DMS 273 treated with DMSO at 0.1 percent for 48 hours (cell line): Measurements from ENCODE around the gene TUBB1.
"Not testable (repeated sequence)": the region's sequence is repeated elsewhere in the genome, so short reads cannot be mapped to it uniquely, and the experiment has no call there.

ENCODE experiments used
- DNase-seq: peaks from one replicate; lab custom pipeline; 2025; lab: John Stamatoyannopoulos, UW

The TUBB1 gene

DNA sequence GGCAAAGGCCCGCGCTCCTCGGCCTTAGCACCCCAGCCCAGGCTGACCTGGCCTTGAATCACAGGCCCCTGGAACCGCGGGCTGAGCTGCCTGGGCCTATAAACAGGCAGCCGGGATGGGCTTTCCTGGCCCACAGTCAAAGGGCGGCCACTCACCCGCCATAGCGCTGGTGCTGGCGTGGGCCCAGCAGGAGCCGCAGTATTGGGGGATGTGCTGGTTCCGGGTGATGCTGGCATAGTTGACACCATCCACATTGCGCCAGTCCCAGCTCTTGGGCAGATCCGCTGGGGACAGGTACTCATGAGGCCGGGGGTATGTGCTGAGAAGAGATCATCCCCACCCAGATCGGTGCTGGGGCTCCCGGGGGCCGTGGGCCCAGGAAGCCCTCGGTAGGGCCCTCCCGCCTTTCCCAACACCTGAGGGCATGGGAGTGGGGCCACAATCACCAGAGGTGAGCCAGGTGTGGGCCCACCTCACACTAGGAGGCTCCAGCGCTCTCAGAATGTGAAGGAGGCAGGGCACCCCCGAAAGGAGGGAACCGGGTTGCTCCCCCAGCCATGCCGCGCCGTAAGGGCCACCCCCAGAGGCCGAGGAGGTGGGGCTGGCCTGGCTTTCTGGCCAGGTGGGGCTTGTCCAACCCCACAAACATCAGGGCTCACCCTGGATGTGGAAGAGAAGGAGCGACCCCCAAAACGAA, 12.9 kb upstream of the TUBB1 start:
- no peak for DNase-seq

DNA sequence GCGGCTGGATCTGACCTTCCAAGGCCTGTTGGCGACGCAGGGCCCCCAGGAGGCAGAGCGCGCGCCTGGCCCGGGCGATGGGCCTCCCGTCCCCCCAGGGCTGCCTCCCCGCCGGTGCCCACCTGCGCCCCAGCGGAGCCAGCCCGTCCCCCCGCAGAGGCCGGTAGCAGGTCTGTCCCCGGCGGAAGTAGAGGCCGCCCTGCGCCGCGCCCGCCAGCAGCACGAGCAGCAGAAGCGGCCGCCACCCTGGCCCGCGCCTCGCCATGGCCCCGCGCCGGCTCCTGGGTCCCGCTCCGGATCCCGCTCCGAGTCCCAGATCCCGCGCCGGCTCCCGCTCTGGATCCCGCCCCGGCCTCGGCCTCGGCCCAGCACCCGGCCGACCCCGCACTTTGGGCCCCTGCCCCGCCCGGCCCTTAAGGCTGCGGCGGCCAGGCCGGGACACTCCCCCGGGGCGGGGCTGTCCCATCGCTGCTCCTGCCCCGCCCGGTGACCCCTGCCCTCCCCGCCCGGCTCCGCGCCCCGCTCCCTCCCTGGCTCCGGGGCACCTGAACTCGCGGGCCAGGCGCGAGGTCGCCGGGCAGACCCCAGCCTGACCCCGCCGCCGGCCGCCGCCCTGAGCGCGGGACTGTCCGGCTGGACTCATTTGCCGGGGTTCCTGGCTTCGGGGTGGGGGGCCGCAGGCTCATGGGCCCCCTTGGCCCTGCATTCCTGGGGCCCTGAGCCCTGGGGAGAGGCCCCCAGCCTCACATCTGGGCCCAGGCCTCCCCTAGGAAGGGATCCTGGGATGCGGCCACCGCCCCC, 12.2 kb upstream of the TUBB1 start, which contains the start of gene CTSZ:
CTSZ (minus strand) TSS at position 391 of the 801 bp plus-strand sequence; CDS start at position 265, 126 bp downstream.
- DNase-seq: no peak

DNA sequence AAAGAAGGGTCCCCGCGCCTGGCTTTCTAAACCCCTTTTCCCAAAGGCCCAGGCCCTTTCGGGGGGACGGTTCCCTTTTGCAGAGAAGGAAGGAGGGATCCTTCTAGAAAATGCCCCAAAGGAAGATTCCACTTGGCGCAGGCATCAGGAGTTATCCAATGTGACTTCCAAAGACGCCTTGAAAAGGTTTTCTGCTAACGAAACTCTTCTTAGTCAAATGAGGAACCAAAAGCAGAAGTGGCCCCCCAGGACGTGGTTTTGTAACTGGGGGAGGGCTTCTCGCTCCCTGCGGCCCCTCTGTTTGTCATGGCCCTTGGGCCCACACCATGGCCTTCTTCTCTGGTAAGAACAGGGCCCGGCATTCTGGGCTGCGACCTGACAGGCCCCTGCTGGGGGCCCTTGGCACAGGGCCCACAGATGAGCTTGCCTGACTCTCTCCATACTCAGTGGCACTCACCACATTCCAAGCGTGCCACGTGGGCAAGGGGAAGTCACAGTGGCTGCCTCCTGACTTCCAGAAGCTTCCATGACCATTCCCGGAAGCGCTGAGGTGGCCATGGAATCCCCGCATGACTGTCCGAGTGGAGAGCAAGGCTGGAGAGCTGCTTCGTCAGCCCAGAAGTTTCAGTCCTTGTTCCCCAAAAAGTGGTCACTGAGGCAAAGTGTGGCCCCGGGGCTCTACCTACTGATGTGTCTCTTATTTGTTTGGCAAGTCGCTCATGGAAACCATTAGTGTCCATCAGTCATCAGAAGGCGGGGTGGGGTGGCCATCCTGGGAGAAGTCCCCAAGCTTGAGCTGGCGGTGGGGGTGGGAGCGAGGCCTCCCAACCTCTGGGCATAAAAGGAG, 11.3 kb upstream of the TUBB1 start:
- DNase-seq: no peak

DNA sequence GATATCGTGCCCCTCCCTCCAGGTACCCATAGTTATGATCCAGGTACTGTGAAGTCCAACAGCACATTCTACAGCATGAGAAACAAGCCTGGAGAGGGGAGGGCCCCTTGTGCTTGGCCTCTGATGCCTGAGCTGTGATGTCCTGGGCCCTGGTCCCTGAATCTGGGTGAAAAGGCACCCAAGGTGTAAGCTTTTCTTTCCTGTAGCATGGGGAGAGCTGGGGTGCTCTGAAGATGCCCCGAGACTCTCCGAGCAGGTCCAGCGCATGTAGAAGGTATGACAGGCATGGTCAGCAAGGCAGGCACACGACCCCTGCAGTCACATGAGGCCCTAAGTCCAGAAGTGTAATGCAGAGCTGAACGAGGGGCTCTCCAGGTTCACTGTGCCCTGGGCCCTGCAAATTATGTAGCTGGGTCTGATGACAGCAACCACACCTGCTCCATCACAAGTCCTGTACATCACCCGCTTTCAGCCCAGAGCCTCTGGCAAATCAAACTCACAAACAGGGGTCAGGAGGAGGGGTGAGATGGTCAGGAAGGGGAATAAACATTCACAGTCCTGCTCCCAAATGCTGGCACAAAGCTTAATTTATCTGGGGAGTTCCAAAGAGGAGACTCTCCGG, 10.4 kb upstream of the TUBB1 start:
- DNase-seq: no peak

DNA sequence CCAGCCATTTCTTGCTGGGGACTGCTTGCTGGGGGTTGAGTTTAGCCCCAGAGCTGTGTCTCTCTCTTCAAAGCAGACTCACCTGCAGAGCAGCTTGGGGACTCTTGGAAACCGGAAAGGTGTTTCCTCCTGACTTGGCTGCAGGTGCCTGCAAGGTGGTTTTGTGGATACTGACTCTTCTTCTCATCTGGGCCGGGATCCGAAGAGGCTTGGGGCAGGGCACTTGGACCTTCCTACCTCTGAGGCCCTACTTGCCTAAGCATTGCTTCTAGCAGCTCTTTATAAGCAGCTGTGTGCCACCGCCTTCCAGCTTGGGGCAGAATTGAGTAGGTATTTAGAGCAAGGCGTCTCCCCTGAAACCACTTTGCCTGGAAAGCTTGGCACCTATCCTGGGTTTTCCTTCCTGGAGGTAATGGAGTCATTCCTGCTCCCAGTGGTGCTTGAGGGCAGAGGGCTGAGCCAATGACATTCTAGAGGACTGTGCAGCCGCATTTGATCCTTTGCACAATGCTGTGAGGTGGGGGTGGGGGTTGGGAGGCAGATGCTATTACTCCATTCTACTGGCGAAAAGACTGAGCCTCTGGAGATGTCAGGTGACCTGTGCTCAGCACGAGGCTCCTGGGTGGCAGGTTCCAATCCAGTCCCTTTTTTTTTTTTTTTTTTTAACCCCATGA, 8.8 kb upstream of the TUBB1 start:
- no peak for DNase-seq

DNA sequence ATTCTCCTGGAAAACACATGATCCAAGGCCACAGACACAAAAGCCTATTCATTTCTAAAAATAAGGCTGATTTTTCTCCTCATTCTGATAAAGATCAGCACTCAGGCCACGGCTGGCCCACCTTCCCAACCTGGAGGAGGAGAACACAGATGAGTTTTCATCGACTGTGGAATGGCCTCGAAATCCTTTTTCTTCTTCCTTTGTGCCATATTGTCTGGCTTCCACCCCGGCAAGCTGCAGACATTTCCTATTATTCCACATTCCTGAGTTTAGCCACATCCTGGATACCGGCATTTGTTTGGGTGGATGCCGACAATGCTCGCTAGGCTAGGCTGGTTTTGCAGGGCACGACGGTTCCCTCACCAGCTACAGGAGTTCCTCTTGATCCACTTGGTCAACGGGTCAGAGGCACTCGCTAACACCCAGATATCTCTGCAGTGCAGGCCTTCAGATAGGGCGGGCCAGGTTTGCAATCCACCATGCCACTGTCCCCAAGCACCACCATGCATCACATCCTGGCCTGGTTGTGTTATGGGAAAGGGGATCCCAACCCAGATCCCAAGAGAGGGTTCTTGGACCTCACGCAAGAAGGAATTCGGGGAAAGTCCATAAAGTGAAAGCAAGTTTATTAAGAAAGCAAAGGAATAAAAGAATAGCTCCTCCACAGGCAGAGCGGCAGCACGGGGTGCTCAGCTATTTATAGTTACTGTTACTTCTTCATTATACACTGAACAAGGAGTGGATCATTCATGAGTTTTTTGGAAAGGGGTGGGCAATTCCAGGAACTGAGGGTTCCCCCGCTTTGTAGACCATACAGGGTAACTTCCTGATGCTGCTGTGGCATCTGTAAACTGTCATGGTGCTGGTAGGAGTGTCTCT, 8.0 kb upstream of the TUBB1 start:
- no peak for DNase-seq

DNA sequence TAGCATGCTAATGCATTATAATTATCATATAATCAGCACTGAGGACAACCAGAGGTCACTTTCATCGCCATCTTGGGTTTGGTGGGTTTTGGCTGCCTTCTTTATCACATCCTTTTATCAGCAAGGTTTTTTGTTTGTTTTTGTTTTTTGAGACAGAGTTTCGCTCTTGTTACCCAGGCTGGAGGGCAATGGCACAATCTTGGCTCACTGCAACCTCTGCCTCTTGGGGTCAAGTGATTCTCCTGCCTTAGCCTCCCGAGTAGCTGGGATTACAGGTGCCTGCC, 7.4 kb upstream of the TUBB1 start:
- not testable (repeated sequence) for DNase-seq

DNA sequence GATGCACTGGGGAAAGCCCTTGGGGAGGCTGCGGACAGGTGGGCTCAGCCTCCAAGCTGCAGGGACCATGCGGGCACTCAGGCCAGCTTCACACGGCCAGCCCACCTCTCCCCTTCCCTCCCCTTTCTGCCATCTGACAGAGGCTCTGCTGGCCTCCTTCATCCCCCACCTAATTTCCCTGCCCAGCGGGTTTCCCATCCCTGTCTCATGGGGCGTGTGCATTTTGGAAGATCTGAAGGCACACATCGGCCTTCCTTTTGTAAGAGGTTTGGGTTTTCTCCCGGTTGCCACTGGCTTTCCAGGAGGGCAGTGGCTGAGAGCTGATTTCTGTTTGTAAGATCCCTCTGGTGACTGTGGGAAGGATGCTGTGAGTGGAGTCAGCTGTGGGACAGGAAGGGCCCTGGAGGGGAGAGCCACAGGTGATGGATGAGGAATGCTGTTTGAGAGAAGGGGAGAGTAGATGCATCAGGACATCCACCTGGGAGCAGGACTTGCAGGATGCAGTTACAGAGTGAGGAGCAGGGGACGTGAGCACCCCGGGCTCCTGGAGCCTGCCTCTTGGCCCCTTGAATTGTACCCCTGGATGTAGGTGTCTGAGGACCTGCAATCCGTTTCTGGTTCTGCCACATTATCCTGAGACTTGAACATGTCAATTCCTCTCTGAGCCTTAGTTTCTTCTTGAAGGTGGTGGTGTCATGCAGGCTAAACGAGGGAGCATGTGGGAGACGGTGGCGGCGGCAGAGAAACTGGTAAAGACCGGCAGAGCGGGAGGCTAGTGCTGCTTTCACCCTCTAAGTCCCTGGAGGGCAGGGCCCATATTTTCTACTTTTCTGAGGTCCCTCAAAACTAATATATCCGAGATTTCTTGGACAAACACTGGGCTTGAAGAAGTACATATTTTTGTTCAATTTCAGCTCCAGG, 5.9 kb upstream of the TUBB1 start:
- no peak for DNase-seq

DNA sequence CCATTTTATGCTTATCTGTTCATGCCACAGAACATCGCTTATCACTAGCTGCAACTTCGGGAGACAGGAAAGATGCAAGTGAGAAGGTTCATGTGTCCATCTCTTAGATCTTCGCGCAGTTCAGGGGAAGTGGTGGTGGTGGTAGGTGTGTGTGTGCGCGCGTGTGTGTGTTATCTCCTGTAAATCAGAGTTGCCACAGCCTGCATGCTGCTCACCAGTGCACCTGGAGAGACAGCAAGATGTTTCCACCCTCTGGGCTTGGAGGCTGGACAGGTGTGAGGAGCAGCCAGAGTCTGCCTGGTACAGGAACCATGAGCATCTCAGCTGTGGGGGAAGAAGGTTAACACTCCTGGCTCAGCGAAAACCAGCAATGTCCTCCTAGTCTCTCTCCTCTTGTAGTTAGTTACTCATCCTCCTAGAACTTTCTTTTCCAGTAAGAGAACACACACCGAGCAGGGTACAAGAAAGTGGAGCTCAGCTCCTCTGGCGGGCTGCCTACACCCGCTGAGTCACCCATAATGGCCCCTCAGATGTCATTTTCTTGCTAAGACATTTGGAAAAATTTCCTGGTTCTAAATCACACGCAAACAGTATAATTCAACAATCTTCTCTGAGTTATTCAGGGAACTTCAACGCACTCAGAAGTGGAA, 5.1 kb upstream of the TUBB1 start:
- DNase-seq: no peak

DNA sequence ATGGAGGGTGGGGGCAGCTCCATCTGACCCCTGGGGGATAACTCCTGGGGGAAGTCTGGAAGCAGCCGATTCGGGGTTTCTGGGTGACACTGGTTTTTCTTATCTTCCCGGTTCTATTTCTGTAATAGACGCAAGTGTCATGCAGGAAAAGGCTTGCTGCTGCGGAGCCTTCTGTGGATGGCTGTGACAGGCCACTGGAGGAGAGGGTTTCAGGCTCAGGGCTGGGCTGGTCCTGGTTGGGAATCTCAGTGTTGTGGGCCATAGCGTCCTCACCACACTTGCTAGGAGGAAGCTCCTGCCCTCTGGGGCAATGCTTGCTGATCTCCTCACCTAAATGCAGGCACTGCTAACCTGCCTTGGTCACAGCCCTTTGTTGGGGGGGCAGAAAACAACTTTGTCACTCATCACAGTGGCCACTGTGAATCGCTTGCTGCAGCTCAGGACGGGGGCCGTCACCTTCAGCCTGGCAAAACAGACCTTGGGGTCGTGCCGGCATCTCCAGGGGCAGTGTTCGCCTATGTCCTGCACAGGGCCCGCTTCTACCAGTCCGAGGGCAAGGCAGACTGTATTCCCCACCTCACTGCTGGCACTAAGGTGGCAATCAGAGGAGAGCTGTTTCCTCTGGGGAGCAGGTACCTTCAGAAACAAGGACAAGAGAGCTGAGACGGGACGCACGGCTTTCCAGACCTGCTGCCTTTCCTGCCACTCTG, 4.4 kb upstream of the TUBB1 start:
- no peak for DNase-seq

DNA sequence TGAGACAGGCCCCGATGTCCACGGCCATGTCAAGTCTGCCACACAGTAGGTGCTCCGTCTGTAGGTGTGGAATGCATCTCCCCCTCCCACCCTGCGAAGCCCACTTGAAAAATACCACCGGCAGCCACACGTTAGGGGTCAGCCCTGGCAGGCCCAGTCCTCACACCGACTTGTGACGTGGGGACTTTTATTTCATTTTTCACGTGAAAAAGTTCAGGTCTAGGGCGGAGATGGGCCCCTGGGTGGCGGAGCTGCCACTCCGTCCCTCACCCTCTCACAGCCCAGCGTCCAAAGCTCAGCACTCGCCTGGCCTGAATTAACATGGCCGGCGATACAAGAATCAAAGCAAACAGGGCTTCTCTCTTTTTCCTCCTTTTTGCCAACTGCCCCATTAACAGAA, 3.8 kb upstream of the TUBB1 start:
- no peak for DNase-seq

DNA sequence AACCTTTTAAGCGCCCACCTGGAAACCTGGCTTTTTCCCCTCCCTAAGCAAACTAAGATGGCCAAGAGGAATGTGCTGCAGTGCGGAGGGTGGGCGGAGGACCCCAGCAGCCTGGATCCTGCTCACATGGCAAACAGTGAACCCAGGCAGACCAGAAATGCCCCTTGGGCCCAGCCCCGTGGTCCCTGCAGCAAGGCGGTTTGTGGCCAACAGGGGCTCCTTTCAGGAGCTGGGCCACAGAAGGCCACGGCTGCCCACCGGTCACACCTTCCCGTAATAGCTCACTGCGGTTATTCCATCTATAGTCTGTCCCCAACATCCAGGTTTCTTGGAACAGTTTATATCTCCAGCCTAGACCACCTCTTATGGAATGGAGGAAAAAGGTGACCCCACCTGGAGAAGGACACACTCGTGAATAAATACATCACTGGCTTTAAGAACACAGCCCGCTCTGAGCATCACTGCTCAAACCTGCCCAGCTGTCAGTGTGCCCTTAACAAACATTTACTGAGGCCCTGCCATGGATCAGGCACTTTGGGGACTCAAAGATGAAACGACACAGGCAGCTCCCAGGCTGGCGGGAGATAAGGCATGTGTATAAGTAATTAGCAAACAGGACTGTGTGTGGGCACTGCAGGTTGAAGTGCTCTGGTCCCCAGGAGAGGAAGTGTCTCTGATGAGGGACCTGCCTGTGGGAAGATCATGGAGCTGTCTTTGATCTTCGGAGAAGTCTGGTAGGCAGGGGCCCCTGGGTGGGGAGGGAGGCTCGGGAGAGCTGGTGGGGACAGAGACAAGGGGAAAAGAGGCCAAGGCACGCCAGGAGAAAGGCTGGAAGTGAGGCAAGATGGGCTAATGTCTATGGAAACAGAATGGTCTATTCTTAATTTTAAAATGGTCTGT, 3.2 kb upstream of the TUBB1 start:
- no peak for DNase-seq

DNA sequence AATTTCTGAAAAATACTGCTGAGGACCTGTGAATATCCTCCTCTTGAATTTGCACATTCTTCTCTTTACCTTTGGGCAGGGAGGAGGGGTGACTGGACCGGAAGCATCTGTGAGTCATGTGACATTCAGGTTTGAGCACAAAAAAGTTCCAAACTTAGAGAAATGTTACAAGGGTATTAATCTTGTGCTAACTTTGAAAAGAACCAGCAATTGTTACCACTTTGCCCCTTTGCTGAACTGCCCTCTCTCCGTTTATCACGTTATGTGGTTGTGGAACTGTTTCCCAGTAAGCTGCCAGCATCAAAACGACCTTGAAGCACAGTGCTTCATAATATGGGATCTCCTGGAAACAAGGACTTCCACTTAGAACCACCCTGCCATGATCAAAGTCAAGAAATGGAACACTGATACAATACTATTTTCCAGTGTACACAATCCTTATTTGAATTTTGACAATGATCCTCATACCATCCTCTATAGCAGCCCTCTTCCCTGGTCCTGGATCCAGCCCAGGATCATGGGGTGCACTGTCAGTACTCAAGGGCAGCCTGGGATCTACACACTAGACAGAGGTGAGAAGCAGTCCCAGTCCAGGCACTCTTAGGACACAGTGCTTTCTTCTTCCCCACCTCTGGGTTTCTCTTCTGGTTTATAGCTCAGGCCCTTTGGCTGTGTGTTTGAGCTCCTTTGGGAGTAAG, 2.3 kb upstream of the TUBB1 start:
- DNase-seq: no peak

DNA sequence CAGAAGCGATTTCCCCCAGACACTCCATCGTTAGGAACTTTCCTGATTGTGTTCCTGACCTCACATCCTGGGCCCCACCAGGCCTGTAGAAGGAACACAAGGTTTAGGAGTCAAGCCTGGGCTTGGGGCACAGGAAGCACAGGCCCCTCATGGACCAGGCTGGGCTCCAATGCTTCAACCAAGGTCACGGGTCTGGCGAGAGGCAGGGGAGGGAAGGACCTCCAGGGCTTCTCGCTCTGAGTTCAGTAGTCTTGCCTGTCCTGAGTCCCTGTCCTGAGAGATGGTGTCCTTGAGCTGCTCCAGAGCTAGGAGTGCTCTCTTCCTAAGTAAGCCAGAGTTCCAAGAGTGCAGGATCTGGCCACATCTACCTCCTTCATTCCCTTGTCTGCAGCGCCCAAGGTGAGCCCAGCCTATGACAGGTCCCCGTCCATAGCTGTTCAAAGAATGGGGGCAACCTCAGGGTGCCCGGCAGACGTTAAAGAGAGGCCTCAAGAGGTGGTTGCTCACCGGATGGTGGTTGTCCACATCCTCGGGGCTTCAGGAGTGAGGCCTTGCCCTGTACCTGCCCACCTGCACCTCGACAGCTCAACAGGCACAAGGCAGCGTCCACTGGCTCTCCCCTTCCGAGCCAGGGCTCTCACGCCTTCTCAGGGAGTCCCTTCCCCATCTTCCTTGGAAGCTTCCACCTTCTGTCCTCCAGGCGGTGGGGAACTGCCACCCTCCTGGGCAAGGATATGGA, 1.6 kb upstream of the TUBB1 start:
- no peak for DNase-seq

DNA sequence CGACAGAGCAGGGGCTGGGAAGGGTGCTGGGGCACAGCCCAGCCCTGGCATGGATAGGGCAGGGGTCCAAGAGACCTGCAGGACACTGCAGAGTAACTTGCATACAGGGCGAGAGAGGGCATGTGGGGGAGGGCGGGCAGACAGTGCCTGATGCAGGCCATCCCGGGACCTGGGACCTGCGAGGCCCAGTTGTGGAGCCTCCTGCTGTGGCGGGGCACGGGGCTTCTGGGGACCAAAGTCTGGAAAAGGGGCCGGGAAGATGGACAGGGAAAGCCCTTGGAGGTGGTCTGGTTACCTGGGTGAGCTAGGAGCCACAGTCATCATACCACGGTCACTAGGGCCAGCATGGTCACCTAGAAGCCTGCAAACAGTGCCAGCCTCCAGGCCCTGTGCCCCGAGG, 412 bp upstream of the TUBB1 start:
- no peak for DNase-seq

DNA sequence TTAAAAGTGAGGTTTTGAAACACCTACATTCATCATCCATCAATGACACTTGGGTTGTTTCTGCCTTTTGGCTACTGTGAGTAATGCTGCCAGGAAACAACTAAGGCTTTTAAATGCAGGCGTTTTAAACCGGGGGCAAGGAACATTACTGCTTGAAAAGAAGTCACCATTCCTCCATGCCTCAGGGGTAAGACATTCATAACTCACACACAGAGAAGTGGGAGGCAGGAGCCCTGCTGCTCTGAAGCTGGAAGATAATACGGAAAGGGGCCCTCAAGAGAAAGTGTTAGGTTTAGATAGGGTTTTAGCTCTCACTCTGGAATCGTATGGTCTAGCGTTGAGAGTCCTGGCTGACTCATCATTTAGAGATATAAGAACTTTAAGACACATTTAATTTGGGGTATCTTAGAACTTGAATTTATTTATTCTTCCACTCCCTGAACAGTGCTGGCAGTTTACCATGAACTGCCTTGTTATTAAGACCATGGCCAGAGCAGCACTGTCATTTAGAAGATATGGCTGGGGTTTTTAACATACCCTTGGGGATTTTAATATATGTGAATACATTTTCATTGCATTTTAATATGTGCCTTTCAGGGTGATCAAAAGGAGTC, 1.8 kb downstream of the TUBB1 start:
- DNase-seq: no peak
